NCI-H1694 treated with DMSO at 0.1 percent for 48 hours (cell line): ENCODE data around the gene LMNB1.
"Not testable (repeated sequence)": the region's sequence is repeated elsewhere in the genome, so short reads cannot be mapped to it uniquely, and the experiment has no call there.

Source experiments
- DNase-seq: peaks from one replicate; lab custom pipeline; 2025; lab: John Stamatoyannopoulos, UW

The LMNB1 gene

DNA sequence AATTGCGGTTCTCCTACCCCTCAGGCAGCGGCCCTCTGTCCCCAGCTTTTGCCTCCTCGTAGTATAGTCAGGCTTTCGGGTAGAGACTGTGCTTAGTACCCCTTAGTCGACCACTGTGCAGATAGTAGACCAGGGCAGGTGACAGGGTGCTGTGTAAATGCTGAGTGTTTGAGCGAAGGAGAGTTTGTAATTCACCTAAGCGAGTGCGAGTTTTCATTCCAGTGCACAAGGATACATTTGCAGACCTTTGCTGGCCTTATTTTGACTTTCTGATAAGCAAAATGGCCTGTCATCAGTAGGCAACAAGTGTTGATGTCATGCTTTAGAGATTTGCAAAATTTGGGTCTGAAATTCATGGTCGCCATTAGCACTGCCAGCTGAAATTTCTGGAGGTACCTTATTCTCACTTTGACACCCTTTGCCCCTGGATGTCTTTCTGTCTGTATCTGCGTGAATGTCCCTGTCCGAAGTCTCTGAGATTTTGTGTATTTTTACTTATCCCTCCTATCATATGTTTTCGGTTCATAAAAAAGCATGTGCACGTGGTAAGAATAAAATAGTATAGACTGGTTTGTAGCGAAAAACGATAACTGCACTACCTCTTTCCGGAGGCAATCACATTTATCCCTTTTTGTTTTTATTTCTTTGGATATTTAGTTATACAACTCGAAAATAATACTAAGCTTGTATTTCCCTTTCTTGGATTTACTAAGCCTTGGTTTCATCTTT lies 1.9 kb downstream of the LMNB1 start:
- no peak for DNase-seq

DNA sequence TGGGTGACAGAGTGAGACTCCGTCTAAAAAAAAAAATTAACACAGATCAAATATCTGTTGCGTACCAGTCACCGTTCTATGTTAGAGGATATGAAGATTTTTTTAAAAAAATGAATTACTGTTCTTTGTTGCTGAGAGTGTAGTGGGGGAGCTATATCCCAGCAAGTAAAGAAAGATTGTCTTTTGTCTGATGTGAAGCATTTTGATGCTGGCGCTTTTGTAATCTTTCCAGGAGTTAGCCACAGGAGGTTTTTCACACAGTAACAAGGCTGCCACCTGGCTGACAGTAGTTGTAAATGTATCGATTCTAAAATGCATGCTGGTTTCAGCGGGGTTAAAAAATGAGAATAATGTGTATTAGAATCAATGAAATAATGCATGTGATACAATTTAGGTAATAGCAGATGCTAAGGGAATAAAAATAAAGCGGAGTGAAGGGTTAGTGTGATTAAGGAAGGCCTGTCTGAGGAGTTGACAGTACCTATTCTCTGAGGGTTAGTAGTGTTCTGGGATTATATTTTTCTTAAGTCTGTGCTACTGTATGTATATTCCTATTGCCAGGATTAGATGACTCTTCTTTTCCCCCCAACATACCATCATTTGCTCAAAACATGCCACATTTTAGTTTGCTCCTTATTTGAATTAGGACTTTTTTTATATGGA lies 3.4 kb downstream of the LMNB1 start:
- DNase-seq, result peak; percentile 81

DNA sequence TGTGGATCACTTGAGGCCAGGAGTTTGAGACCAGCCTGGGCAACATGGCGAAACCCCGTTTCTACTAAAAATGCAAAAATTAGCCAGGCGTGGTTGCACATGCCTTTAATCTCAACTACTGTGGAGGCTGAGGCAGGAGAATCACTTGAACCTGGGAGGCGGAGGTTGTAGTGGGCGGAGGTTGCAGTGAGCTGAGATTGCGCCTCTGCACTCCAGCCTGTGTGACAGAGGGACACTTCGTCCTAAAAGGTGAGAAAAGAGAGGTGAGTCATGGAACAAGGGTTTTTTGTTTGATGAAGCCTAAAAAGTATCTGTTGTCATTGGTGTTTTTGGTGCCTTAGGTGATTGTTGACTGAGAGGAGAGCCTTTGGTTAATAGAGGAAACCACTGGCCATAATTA lies 11.5 kb downstream of the LMNB1 start:
- not testable (repeated sequence) for DNase-seq

DNA sequence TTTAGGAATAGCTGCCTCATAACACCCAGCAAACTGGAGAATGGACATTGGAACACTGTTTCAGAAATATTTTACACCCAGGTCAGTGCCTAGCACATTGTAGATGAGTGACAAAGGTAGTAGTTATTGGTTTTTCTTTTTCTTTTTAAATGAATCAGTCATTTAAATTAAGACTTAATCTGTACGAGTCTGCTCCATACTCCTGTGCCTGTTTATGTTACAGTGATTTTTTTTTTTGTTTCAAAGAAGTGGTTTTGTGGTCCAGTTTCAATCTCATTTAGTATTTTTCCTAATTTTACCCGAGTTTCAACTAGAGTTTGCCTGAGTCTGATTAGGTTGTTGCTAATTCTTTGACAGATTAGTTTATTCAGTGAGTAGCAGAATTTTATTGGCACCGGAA lies 16.2 kb downstream of the LMNB1 start:
- DNase-seq, result no peak

DNA sequence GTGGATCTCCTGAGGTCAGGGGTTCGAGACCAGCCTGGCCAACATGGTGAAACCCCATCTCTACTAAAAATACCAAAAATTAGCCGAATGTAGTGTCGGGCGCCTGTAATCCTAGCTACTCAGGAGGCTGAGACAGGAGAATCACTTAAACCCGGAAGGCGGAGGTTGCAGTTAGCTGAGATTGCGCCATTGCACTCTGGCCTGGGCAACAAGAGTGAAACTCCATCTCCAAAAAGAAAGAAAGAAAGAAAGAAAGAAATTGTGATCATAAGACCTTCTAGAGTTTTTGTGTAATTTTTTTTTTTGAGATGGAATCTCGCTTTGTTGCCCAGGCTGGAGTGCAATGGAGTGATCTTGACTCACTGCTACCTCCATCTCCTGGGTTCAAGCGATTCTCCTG lies 16.7 kb downstream of the LMNB1 start:
- DNase-seq, result not testable (repeated sequence)

DNA sequence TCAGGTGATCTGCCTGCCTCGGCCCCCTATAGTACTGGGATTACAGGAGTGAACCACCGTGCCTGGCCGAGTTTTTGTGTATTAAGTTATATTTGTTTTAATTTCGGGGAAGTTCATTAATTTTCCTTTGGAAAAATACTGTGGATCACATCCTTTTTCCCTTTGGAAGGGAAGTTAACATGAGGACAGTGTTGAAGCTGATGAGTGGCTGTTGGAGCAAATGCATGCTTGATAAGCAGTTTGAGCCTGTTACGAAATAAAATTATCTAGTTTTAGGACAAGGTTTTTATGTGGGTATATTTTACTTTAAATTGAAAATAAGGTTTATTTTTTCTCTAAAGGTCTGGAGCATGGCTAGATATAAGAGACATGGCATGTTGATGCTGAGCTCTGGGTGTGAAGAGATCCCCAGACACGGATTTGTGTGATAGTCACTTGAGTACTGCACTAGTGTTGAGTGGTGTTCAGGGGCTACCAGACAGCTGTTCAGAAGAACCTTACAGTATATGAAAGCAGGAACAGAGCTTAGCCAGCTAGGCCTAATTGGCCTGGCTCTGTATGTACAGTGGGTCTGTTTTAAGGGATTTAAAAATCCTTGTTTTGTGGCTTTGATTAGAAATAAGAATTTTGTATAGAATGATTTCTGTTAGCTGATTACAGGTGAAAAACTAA lies 17.4 kb downstream of the LMNB1 start:
- no peak for DNase-seq

DNA sequence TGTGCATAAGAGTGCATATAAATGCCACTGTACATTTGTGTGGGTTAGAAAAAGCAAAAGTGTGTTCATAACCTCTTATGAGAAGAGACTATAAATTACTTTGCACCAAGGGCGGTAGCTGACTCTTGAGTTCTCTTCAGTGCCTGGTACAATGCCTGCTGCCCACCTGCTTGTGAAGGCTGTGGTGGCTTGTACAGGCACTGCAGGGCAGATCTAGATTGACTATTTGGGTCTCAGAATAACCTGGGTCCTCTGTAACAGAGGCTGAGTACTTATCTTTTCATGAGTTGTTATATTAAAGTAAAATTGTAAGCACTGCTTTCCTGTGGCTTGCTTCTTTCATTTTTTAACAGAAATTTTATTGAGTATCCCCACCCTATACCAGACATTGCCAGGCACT lies 22.8 kb downstream of the LMNB1 start:
- no peak for DNase-seq

DNA sequence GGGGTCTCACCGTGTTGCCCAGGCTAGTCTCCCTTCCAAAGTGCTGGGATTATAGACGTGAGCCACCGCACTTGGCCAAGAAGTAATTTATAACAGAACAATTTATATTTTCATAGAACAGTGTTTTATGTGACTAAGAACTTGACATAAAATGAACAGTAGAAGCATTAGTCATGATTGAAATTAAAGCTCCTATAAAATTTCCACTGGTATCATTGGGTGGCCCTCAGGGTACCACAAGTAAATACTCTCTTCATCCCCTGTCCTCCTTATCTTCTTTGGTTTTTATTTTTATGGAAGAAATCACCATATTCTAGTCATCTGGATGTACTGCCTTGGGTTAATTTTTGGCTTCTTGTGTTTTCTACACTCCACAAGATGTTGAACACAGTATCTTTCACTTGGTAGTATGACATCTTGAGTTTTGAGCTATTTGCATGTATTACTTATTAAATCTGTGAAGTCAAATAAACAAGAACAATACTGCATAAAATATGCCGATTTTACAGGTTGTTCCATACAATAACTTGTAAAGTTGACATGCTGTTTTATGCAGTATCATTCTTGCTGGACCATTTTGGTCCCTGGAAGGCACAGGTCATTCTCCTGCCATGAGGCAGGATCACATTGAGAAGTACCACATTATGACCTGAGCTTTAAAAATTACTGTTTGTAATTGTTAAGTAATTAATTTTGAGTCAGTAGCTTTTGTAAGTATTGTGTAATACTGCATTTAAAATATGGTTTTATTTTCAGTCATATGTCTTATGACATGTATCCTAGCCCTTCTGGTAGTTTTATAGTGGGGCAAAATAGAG lies 24.4 kb downstream of the LMNB1 start:
- no peak for DNase-seq

DNA sequence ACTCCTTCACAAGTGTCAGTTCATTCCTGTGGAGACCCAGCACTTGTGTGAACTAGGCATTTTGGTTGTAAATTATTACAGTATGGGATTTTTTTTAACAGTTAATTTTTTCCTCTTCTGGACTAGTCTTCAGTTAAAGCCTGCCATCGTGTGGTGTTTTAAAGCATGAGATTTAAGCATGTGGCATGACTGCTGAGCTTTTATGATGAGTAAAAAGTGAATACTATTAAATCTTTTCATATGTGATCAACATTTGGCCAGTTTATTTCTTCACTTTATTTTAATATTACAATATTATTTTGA lies 25.0 kb downstream of the LMNB1 start:
- peak; percentile 24 for DNase-seq

DNA sequence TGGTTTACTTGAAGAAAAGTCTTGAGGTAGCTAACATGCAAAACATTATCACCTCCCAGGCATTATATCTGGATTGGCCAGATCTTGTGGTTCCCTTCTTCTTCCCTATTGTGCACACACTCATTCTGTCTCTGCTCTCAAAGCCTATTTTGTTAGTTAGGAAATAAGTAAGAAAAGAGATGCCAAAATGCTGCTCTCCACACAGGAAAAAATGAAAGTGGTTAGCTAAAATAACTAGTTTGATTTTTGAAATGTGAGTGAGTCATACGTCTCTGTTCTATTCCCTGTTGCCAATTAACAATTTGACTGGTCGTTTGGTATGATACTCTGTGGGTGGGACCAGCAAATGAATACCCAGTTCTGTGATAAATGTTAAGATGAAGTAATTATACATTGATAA lies 28.1 kb downstream of the LMNB1 start:
- no peak for DNase-seq

DNA sequence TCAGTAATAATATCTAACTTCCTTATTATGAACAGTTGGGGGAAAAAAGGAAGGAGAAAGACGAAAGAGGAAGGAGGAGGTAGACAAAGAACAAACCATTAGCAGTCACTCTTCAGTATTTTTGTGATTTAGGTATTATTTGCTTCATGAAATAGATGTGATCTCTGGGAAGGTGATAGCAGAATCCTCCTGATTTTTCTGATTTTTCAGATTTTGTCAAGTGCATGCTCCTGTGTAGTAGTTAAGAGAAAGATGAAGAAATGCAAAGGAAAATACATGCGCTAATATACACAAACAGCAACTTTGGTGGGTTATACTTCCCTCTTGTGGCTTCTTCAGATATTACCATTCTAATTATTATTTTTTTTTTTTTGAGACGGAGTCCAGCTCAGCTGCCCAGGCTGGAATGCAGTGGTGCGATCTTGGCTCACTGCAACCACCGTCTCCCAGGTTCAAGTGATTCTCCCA lies 31.6 kb downstream of the LMNB1 start:
- DNase-seq, result peak; percentile 6

DNA sequence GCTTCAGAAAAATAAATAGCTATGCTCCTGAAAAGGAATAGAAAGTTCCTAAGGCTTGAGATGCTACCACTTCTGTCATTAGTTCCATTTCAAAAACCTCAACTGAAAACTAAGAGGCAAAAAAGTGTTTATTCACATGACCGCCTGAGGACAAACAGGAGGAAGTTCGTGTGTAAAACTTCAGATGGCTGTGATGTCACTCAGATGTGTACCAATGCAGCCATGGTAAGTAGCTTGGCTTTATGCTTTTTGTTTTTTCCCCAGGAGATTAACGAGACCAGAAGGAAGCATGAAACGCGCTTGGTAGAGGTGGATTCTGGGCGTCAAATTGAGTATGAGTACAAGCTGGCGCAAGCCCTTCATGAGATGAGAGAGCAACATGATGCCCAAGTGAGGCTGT lies 33.0 kb downstream of the LMNB1 start:
- DNase-seq, result no peak

DNA sequence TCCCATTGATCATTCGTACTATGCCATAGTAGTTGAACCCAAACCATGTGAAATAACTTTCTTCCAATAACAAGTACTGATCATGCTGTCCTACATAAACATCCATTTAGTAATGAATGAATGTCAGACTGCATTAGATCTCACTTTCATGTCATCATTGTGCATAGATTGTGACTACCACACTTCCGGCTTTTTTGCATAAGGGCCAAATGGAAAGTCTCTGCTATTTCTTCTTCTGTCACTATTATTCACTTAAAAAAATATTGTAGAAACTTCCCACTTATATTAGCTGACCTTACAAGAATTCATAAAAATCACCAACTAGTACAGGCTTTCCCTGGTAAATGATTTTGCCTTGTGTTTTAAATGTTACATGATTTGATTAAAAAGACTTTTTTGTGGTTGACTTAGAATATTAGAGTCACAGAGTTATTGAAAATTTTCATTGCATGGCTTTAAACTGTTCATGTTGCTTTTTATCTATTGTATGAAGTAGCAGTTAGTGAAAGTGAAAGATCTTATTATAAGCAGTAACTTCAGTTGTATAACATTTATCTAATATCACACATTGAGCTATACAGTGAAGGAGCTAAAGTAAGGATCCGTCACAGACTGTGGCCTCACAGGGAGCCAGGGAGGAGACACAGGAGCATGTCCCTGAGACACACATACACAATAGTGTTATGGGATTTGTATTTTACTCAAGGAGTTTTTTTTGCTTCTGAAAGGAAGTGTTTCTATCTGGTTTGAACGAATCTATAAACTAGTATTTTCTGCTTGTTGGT lies 33.9 kb downstream of the LMNB1 start:
- DNase-seq, result no peak

DNA sequence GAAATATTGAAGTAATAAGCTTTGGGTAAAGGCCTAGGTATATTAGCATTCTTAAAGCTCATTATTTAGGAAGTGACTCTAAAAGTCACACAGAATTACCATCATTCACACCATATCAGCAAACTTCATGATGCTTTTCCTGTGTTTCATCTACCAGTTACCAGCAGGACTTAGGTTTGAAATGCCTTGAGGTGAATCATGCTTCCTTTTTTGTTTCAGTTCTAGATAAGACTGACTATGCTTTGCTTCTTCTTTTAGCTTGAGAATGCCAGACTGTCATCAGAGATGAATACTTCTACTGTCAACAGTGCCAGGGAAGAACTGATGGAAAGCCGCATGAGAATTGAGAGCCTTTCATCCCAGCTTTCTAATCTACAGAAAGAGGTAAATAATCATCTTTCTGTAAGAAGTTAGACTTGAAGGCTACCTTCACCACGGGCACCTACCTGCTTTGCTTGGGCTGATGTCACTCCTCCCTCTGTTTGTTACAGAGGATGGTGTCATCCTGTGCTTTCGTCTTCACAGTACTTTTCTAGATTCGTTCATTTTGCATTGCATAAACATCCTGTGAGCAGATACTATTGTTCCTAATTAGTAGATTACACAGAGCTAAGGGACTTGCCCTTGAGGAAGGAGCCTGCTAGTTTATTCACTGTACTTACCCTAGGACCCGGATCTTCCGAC lies 34.7 kb downstream of the LMNB1 start:
- DNase-seq, result no peak

DNA sequence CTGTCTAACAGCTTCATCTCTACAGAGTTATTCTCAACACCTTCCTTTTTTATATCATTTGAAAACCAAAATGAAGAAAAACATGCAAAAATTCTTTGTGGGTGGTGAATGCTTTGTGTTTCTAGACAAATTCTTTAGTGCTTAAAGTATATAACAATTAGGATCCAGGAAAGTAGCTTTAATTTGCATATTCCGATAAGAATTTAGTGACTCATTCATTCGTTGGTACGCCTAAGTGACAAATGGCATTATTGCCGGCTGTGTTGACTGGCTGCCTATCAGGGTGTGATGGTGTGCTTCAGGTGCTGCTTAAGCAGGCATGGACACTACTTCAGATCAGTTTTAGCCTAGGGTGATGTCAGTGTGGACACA lies 35.2 kb downstream of the LMNB1 start:
- DNase-seq, result no peak

DNA sequence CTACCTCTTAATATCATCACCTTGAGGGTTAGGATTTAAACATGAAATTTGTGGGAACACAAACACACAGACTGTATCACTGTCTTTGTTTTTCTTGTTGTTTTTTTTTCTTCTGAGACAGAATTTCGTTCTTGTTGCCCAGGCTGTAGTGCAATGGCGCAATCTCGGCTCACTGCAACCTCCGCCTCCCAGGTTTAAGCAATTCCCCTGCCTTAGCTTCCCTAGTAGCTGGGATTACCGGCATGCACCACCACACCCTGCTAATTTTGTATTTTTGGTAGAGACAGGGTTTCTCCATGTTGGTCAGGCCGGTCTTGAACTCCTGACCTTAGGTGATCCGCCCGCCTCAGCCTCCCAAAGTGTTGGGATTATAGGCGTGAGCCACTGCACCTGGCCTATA lies 36.9 kb downstream of the LMNB1 start:
- DNase-seq, result not testable (repeated sequence)

DNA sequence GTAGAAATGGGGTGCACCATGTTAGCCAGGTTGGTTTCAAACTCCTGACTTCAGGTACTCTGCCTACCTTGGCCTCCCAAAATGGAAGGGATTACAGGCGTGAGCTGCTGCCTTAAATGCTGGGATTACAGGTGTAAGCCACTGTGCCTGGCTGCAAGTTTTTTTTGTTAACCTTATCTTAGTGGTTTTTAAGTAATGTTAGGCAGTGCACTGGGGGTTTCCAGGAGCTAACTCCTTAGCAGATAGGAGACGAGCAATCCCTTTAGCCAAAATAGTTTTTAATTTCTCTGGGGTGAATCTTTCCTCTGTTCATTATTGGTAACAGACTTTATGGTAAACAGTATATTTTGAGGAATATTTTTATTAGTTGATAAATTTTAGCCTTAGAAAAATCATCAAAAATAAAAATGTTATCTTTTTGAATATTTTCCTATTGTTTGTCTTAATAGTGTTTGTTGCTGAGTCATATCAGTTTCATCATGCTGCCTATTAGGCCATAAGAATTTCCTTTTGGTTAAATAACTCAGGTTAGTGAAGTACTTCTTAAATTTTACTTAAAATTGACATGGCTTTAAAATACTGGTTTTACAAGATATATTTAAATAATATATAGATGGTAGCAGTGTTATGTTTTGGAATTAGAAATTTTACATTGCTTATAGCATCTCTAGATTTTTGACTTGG lies 37.9 kb downstream of the LMNB1 start:
- no peak for DNase-seq

DNA sequence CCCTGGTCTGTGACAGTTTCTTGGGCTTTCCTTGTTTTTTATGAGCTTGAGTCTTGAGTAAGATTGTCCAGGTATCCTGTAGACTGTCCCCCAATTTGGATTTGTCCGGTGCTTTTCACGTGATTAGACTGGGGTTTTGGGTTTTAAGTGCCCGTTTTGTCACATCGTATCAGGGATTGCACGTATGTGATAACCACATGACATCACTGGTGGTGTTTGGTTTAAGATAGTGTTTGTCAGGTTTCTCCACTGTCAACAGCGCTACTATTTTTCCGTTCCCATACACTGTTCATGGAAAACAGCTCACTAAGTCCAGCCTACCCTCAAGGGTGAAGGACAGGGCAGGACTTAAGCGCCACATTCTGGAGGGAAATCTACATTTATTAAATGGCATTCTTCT lies 39.7 kb downstream of the LMNB1 start:
- no peak for DNase-seq

DNA sequence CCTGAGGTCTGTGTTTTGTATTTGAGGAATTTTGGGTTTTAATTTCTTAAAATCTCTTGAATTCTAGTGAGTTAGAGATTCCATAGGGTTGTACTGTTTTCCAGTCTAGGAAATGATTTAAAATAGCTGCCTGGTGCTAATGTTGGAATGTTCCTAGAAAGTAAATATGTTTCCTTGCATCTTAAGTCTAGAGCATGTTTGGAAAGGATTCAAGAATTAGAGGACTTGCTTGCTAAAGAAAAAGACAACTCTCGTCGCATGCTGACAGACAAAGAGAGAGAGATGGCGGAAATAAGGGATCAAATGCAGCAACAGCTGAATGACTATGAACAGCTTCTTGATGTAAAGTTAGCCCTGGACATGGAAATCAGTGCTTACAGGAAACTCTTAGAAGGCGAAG lies 41.8 kb downstream of the LMNB1 start:
- no peak for DNase-seq

DNA sequence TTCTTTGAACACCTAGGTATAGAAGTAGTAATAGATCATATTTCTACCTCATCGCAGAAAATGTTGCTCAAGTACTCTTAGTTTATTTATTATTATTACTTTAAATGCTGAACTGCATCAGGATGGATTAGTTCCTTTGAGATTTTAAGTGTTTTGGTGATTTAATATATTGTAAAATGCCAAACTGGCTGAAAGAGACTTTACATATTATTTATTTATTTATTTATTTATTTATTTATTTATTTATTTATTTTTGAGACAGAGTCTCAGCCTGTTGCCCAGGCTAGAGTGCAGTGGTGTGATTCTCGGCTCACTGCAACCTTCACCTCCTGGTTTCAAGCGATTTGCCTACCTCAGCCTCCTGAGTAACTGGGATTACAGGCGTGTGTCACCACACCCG lies 42.3 kb downstream of the LMNB1 start:
- DNase-seq, result no peak
